Neural cell (in vitro differentiated cells): ENCODE measurements around the gene SRF. TPM values are rescaled to one million over a fixed set of nuclear protein-coding genes. Genes with fewer than 3 reads are reported as not detected.

Experiments
- H2AFZ ChIP-seq: fragments of 200-600, 300-800 bp; sonication (generic), shearing (Covaris generic); 2 replicates; pipeline ENCODE4 v1.6.0; 2014; ENCODE audit warnings: low read depth, mild to moderate bottlenecking, antibody characterized with exemption, low read length, moderate library complexity
- H3F3A ChIP-seq: fragments of 200-600 bp; shearing (Covaris generic); 2 replicates; pipeline ENCODE4 v1.6.1; 2016; ENCODE audit warnings: mild to moderate bottlenecking, moderate library complexity, mixed read lengths, antibody characterized with exemption, low read length; ENCODE audit not compliant: insufficient read depth, poor library complexity, severe bottlenecking
- H3K27ac ChIP-seq: fragments of 200-600, 300-800 bp; sonication (generic), shearing (Covaris generic); 2 replicates; pipeline ENCODE4 v1.5.1; 2014; ENCODE audit warnings: mild to moderate bottlenecking, low read length, moderate library complexity
- H3K27me3 ChIP-seq: fragments of 300-800, 200-600 bp; sonication (generic), shearing (Covaris generic); 2 replicates; pipeline ENCODE4 v1.6.0; 2014; ENCODE audit warnings: mild to moderate bottlenecking, low read depth, low read length, moderate library complexity; ENCODE audit not compliant: insufficient read depth
- H3K36me3 ChIP-seq: fragments of 300-800, 200-600 bp; sonication (generic), shearing (Covaris generic); 2 replicates; pipeline ENCODE4 v1.5.1; 2014; ENCODE audit warnings: mild to moderate bottlenecking, antibody characterized with exemption, low read length, moderate library complexity; ENCODE audit not compliant: insufficient read depth
- H3K4me2 ChIP-seq: fragments of 300-800, 200-600 bp; sonication (generic), shearing (Covaris generic); 2 replicates; pipeline ENCODE4 v1.6.0; 2014; ENCODE audit warnings: mild to moderate bottlenecking, low read length
- H3K4me3 ChIP-seq: fragments of 300-800, 200-600 bp; sonication (generic), shearing (Covaris generic); 2 replicates; pipeline ENCODE4 v1.5.1; 2014; ENCODE audit warnings: mild to moderate bottlenecking, low read length, moderate library complexity
- H3K79me2 ChIP-seq: fragments of 200-600 bp; shearing (Covaris generic); replicated peaks from 2 replicates; pipeline ENCODE4 v1.6.0; 2014; ENCODE audit warnings: mild to moderate bottlenecking, low read length, moderate library complexity; ENCODE audit not compliant: insufficient read depth
- H3K9ac ChIP-seq: fragments of 300-800, 200-600 bp; sonication (generic), shearing (Covaris generic); 2 replicates; pipeline ENCODE4 v1.6.1; 2016; ENCODE audit warnings: mild to moderate bottlenecking, low read length, mixed read lengths
- H3K9me2 ChIP-seq: fragments of 200-600 bp; shearing (Covaris generic); 2 replicates; pipeline ENCODE4 v1.6.1; 2016; ENCODE audit warnings: mild to moderate bottlenecking, low read length, mixed read lengths; ENCODE audit not compliant: insufficient read depth
- H3K9me3 ChIP-seq: fragments of 200-600, 300-800 bp; sonication (generic), shearing (Covaris generic); 2 replicates; pipeline ENCODE4 v1.6.1; 2016; ENCODE audit warnings: mild to moderate bottlenecking, mixed run types, low read length, moderate library complexity, mixed read lengths
- H4K20me1 ChIP-seq: fragments of 200-600 bp; shearing (Covaris generic); 2 replicates; pipeline ENCODE4 v1.6.1; 2016; ENCODE audit warnings: mild to moderate bottlenecking, mixed run types; ENCODE audit not compliant: insufficient read depth
- CTCF ChIP-seq: fragments of 450-650 bp; IDR thresholded peaks from 2 replicates; pipeline ENCODE4 v1.5.1; 2014; ENCODE audit warnings: antibody characterized with exemption, mild to moderate bottlenecking, moderate library complexity; ENCODE audit not compliant: poor library complexity, severe bottlenecking
- EP300 ChIP-seq: fragments of 450-650 bp; conservative IDR thresholded peaks from 2 replicates; pipeline ENCODE4 v1.6.1; 2014; ENCODE audit warnings: antibody characterized with exemption, mild to moderate bottlenecking, moderate library complexity; ENCODE audit not compliant: poor library complexity, severe bottlenecking
- EZH2 ChIP-seq: fragments of 200-600, 300-800 bp; shearing (Covaris generic), sonication (generic); IDR thresholded peaks from 2 replicates; pipeline ENCODE4 v1.6.1; 2014; ENCODE audit warnings: antibody characterized with exemption, low read length, borderline replicate concordance, mild to moderate bottlenecking; ENCODE audit not compliant: insufficient read depth, poor library complexity, severe bottlenecking
- MXI1 ChIP-seq: fragments of 450-650 bp; conservative IDR thresholded peaks from 2 replicates; pipeline ENCODE4 v1.6.1; 2014; ENCODE audit warnings: antibody characterized with exemption, mild to moderate bottlenecking; ENCODE audit not compliant: poor library complexity, severe bottlenecking
- POLR2AphosphoS5 ChIP-seq: IDR thresholded peaks from 2 replicates; pipeline ENCODE4 v1.6.1; 2012
- RAD21 ChIP-seq: fragments of 450-650 bp; conservative IDR thresholded peaks from 2 replicates; pipeline ENCODE4 v1.6.1; 2014; ENCODE audit warnings: antibody characterized with exemption, mild to moderate bottlenecking, moderate library complexity
- REST ChIP-seq: IDR thresholded peaks from 2 replicates; pipeline ENCODE4 v1.6.1; 2012; ENCODE audit warnings: borderline replicate concordance
- SMC3 ChIP-seq: fragments of 450-650 bp; conservative IDR thresholded peaks from 2 replicates; pipeline ENCODE4 v1.6.1; 2014; ENCODE audit warnings: antibody characterized with exemption, mild to moderate bottlenecking, moderate library complexity; ENCODE audit not compliant: poor library complexity
- TAF1 ChIP-seq: IDR thresholded peaks from 2 replicates; pipeline ENCODE4 v1.6.1; 2012; ENCODE audit warnings: low read depth
- polyA plus RNA-seq: library from polyadenylated mRNA; depleted of rRNA; stranded (reverse); fragments of >200 nt; gene quantifications from 2 replicates; pipeline ENCODE4 v1.2.3, GENCODE V29; 2014

SRF gene
- polyA plus RNA-seq, 1 donor from 2014 or later: 24.8 TPM

GRCh38 chr6:43146261-43146660 lies 24.8 kb upstream of the SRF start:
- no peaks in the 10 kb centered on the region for H3K36me3 ChIP-seq
- TF ChIP-seq SMC3: no peak
- H3F3A ChIP-seq: no peaks in the 10 kb centered on the region
- H3K27ac ChIP-seq: no peak overlapping the region
- no peaks in the 10 kb centered on the region for H3K79me2 ChIP-seq
- no peaks in the 10 kb centered on the region for H4K20me1 ChIP-seq
- H3K9me2 ChIP-seq: no peaks in the 10 kb centered on the region
- no peak overlapping the region for H3K4me3 ChIP-seq
- H3K27me3 ChIP-seq: no peaks in the 10 kb centered on the region
- H3K4me2 ChIP-seq: no peak overlapping the region
- no peak overlapping the region for H3K9ac ChIP-seq
- H2AFZ ChIP-seq: no peak overlapping the region
- H3K9me3 ChIP-seq: no peaks in the 10 kb centered on the region

GRCh38 chr6:43146709-43147688 lies 24.1 kb upstream of the SRF start:
- Histone ChIP-seq H4K20me1 (no peaks in the 10 kb centered on the region), H3K4me2 (no peak overlapping the region), H3K79me2 (no peaks in the 10 kb centered on the region), H3K9me3 (no peaks in the 10 kb centered on the region), H3K9ac (no peak overlapping the region), H3K9me2 (no peaks in the 10 kb centered on the region), H3K36me3 (no peaks in the 10 kb centered on the region), H3K27me3 (no peaks in the 10 kb centered on the region), H3F3A (no peaks in the 10 kb centered on the region), H3K4me3 (no peak overlapping the region), H3K27ac (no peak overlapping the region), H2AFZ (no peak overlapping the region)
- TF ChIP-seq RAD21: no peak
- TF ChIP-seq POLR2AphosphoS5: no peak
- no peak for TF ChIP-seq REST
- no peak for TF ChIP-seq CTCF
- TF ChIP-seq EZH2: no peak
- TF ChIP-seq EP300: no peak
- TF ChIP-seq TAF1: no peak
- no peak for TF ChIP-seq SMC3
- TF ChIP-seq MXI1: no peak
